GM19239 (cell line): ENCODE measurements around the gene UBR7.

ENCODE experiments used
- DNase-seq: peaks from one replicate; pipeline ENCODE4 v3.0.0; 2011; ENCODE audit warnings: low spot score; ENCODE audit not compliant: insufficient read length
- FAIRE-seq: peaks from 2 replicates; lab custom pipeline; 2011; peaks lifted over from hg19 to GRCh38; lab: Jason Lieb, UNC

The UBR7 gene

DNA sequence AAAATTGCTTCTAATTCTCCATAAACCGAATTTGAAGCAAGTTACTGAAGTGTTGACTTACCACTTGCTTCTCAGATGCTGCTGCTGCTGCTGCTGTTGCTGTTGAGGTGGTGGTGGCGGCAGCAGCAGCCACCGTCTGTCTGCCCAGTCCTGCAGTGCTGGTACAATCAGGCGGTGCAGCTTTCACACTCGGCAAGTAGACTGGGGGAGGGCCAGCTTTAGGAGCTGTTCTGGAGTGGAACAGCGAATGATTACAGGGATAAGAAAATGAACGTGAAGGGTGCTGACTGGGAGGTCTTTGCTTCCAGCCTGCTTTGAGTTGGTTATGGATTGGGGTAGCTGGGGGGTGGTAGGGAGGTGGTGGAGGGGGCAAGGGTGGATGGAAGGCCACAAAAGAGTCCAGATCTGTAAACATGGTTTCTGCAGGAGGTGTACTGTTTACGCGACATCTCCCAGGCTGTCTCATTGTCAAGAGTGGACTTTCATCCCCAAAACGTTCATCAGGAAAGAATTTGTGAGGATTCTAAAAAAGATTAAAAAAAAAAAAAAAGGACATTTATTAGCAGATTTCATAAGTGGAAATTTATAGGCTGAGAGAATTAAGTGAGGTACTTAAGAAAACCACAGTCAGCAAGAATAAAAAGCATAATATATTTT, 38.8 kb downstream of the UBR7 start:
- no peak for DNase-seq
- FAIRE-seq: no peak

DNA sequence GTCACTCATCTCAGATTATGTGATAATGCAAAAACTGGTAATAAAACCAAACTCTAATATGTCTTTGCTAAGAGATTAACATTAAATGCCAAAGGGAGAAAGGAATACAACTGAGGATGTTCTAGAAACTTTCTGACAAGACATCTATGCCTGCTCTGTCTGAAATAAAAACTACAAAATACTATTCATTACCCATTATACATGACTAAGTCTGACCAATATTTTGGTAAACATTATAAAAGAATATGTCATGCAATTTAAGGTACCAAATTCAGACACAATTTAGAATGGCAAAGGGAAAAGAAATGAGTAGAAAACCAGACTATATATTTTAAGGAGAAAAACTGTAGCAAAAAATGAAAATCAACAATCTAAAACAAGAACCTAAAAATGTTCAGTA, 39.5 kb downstream of the UBR7 start:
- DNase-seq: no peak

GRCh38 chr14:93249128-93249831, 42.2 kb downstream of the UBR7 start:
- no peak for DNase-seq
- FAIRE-seq: no peak

More for the DNA sequence above, 39.5 kb downstream of the UBR7 start:
- FAIRE-seq: no peak

- DNase-seq: no peak
- no peak for FAIRE-seq
Measured at GRCh38 chr14:93262446-93262845, 55.4 kb downstream of the UBR7 start.

- no peak for DNase-seq
- no peak for FAIRE-seq
Measured at GRCh38 chr14:93263416-93263815, 56.4 kb downstream of the UBR7 start.

- FAIRE-seq (no peak), DNase-seq (no peak)
Measured at GRCh38 chr14:93266127-93266526, 59.1 kb downstream of the UBR7 start.

DNA sequence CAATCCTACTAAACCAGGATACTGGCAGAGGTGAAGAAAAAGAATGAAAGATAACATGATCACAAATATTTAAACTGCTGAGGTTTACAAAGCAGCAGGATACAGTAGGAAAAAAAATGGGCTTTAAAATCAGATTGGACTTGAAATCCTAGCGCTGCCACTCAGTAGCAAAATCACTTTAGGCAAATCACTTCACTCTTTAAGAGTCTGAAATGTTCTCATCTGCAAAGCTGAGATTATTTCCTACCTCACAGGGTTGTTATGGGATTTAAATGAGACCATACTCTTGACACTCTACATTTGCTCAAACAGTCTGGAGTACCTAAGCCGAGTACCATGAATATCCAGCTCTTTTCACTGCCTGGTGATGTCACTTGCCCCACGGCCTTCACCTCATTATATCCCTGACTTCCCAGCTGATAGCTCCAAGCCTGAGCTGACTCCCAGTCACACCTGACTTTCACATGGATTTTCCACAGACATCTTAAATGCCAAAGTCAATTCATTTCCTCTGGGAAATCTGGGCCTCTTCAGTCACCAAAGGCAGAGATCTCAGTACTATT, 60.2 kb downstream of the UBR7 start:
- FAIRE-seq: no peak
- DNase-seq: no peak

- FAIRE-seq (no peak), DNase-seq (no peak)
Measured at GRCh38 chr14:93268406-93268805, 61.4 kb downstream of the UBR7 start.

DNA sequence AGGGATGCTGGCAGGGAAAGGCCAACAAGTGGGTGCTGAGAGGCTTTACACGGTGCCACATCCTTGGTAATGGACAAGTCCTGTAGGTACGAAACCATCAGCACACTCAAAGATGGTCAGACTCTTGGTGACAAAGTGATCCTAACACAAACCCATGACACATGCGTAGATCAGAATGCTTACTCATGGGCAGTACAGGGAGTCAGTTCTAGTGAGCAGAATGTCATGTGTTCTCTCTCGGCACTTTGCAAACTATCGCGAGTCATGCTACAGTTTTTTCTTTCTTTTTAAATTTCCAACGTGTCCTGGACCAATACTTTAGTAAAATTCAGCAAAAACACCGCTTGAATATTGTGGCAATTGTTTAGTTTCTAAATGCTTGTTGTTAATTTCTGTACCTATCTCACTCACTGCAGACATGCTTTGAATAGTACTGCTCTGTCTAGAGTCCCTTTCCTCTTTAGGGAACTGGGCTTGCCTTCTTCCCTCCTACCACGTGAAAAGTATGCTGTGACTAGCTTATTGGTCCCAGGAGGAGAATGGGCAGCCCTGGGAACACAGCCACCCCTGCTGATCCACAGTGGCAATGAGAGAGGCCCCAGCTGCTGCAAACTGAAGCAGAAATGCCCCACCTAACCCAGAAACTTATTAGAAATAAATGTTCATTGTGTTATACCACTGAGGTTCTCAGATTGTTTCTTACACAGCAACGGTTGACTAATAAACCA, 62.4 kb downstream of the UBR7 start:
- FAIRE-seq (no peak), DNase-seq (no peak)

GRCh38 chr14:93271111-93271510, 64.1 kb downstream of the UBR7 start:
- no peak for FAIRE-seq
- no peak for DNase-seq

- no peak for FAIRE-seq
- no peak for DNase-seq
Measured at GRCh38 chr14:93274055-93274806, 67.2 kb downstream of the UBR7 start.

GRCh38 chr14:93276031-93276716, 69.1 kb downstream of the UBR7 start:
- no peak for DNase-seq
- FAIRE-seq: no peak
